Kidney (tissue), 14 donors: ENCODE results near the gene CXCL8. TPM values are rescaled to one million over a fixed set of nuclear protein-coding genes. Genes with fewer than 3 reads are reported as not detected.

ENCODE experiments used
- DNase-seq, 5 donors: peaks; one replicate each; pipeline ENCODE4 v3.0.0-alpha.2; 2013 to 2020
- FAIRE-seq: peaks from 2 replicates; lab custom pipeline; 2012; peaks lifted over from hg19 to GRCh38; lab: Jason Lieb, UNC
- H3K27ac ChIP-seq, 2 donors: one replicate each; pipeline ENCODE4 v1.7.0; 2013; ENCODE audit warnings: low read depth in 2 of 2, low read length in 2 of 2, inconsistent platforms in 1 of 2
- H3K27me3 ChIP-seq: one replicate; pipeline ENCODE4 v1.7.1; 2013; ENCODE audit warnings: low read length, inconsistent platforms; ENCODE audit not compliant: control insufficient read depth, insufficient read depth
- H3K36me3 ChIP-seq, 3 donors: one replicate each; pipeline versions ENCODE4 v1.7.0 to v1.7.1; 2013; ENCODE audit warnings: low read length in 3 of 3, control low read depth in 1 of 3, inconsistent platforms in 1 of 3; ENCODE audit not compliant: insufficient read depth in 3 of 3, control insufficient read depth in 2 of 3
- H3K4me1 ChIP-seq, 3 donors: one replicate each; pipeline versions ENCODE4 v1.7.0 to v1.7.1; 2013; ENCODE audit warnings: low read length in 3 of 3, inconsistent platforms in 1 of 3, low read depth in 1 of 3; ENCODE audit not compliant: control insufficient read depth in 2 of 3, insufficient read depth in 2 of 3
- H3K4me3 ChIP-seq, 3 donors: one replicate each; pipeline versions ENCODE4 v1.7.0 to v1.8.1; 2013; ENCODE audit warnings: low read length in 3 of 3, control low read depth in 1 of 3, inconsistent platforms in 1 of 3
- H3K9ac ChIP-seq, 3 donors: one replicate each; pipeline versions ENCODE4 v1.7.0 to v1.7.1; 2013; ENCODE audit warnings: low read length in 3 of 3, control low read depth in 1 of 3, inconsistent platforms in 1 of 3
- H3K9me3 ChIP-seq, 3 donors: one replicate each; pipeline versions ENCODE4 v1.7.0 to v1.7.1; 2013; ENCODE audit warnings: low read length in 3 of 3, control low read depth in 1 of 3, inconsistent platforms in 1 of 3; ENCODE audit not compliant: control insufficient read depth in 2 of 3, insufficient read depth in 1 of 3
- intact Hi-C: fragments of 100-400 bp; cut with DNase I; formaldehyde crosslinking; loops from one replicate; pipeline ENCODE4 v1.11.1; 2022
- polyA plus RNA-seq: library from polyadenylated mRNA; stranded (reverse); fragments of 350-450 nt; fragmentation: Illumina TruSeq; extraction: RNeasy Lipid Tissue Mini Kit (QIAGEN cat#74804); gene quantifications from one replicate; pipeline ENCODE4 v1.2.3, GENCODE V29; 2014; ENCODE audit warnings: low read depth, low replicate concordance; ENCODE audit not compliant: insufficient read depth
- total RNA-seq: library from RNA; stranded (reverse); fragmentation: NEBNext Ultra II Directional; extraction: Animal tissue kit (Norgen Biotek cat#: 25700); gene quantifications from one replicate; pipeline ENCODE4 v1.2.1, GENCODE V29; 2021
- TF ChIP-seq, protein P1 (sequence below): IDR thresholded peaks from 3 replicates; pipeline ENCODE4 v1.5.1; 2012; ENCODE audit warnings: mild to moderate bottlenecking, moderate library complexity, borderline replicate concordance; ENCODE audit not compliant: insufficient read depth; ENCODE audit errors: extremely low read depth
- donor health status: control.
- donor health status: control.
- donor health status: control.
- donor health status: control.
- donor health status: control.
- donor health status: DM: yes; HTN: yes; CAD: no.
- donor health status: Normal renal cell carcinoma (clear cell type).

Gene CXCL8
- total and polyA plus RNA-seq, 2 donors from 2014 or later: 1.3 to 4.8 TPM

DNA sequence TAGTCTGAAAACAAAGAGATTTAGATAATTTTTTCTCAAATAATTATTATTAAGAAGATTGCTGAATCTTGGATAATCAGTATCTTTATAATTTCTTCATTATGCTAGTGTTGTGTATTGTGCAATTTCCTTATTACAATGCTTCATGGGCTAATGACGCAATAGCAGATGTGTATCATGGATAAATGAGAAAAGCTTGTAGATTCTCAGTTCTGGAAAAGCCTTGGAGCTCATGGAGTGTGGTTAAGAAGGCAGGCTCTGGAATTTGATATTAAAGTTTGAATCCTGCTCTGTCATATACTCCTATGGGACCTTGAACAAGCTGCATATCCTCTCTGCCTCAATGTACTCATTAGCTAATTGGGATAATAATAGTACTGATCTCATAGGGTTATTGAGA is 18.9 kb upstream of the CXCL8 start:
- Histone ChIP-seq H3K27me3 (no peaks in the 10 kb centered on the region), H3K27ac (no peak overlapping the region), H3K4me3 (no peak overlapping the region), H3K9me3 (no peaks in the 10 kb centered on the region), H3K9ac (no peak overlapping the region), H3K36me3 (no peaks in the 10 kb centered on the region), H3K4me1 (no peaks in the 10 kb centered on the region)
- TF ChIP-seq, protein P1, sequence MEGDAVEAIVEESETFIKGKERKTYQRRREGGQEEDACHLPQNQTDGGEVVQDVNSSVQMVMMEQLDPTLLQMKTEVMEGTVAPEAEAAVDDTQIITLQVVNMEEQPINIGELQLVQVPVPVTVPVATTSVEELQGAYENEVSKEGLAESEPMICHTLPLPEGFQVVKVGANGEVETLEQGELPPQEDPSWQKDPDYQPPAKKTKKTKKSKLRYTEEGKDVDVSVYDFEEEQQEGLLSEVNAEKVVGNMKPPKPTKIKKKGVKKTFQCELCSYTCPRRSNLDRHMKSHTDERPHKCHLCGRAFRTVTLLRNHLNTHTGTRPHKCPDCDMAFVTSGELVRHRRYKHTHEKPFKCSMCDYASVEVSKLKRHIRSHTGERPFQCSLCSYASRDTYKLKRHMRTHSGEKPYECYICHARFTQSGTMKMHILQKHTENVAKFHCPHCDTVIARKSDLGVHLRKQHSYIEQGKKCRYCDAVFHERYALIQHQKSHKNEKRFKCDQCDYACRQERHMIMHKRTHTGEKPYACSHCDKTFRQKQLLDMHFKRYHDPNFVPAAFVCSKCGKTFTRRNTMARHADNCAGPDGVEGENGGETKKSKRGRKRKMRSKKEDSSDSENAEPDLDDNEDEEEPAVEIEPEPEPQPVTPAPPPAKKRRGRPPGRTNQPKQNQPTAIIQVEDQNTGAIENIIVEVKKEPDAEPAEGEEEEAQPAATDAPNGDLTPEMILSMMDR: no peak
- intact Hi-C loops: no loop called here
- DNase-seq (no peak), FAIRE-seq (no peak)

GRCh38 chr4:73721909-73722308 is 18.5 kb upstream of the CXCL8 start:
- H3K36me3 ChIP-seq: no peaks in the 10 kb centered on the region
- no peak overlapping the region for H3K27ac ChIP-seq
- H3K27me3 ChIP-seq: no peaks in the 10 kb centered on the region
- no peaks in the 10 kb centered on the region for H3K4me1 ChIP-seq
- H3K4me3 ChIP-seq: no peak overlapping the region
- H3K9me3 ChIP-seq: no peaks in the 10 kb centered on the region
- intact Hi-C loops: no loop called here
- no peak overlapping the region for H3K9ac ChIP-seq
- FAIRE-seq: no peak
- DNase-seq: no peak
- TF ChIP-seq, protein P1: no peak

DNA sequence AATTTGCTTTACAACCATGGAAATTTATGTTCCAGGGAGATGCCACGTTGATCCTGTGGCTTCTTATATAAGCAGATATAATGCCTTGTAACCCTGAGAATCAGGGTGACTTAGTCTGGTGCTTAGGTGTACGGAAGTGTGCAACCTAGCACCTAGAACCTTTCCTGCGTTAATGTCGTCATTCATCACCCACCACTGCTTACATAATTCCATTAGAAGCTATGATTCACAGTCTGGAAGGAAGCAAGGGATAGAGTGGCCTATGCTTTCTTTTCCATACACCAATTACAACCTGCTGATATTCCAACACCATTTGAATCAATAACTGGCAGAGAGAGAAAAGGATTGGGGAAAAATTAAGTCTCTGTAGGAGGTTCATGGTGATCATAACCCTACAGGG is 17.3 kb upstream of the CXCL8 start:
- intact Hi-C loops: no loop called here
- TF ChIP-seq, protein P1: no peak
- DNase-seq: no peak
- H3K9me3 ChIP-seq: no peaks in the 10 kb centered on the region
- no peaks in the 10 kb centered on the region for H3K4me1 ChIP-seq
- no peak overlapping the region for H3K9ac ChIP-seq
- no peak overlapping the region for H3K4me3 ChIP-seq
- no peaks in the 10 kb centered on the region for H3K36me3 ChIP-seq
- H3K27ac ChIP-seq: no peak overlapping the region
- H3K27me3 ChIP-seq: no peaks in the 10 kb centered on the region
- no peak for FAIRE-seq

- no peaks in the 10 kb centered on the region for H3K4me1 ChIP-seq
- no peak overlapping the region for H3K4me3 ChIP-seq
- H3K9me3 ChIP-seq: no peaks in the 10 kb centered on the region
- H3K27me3 ChIP-seq: no peaks in the 10 kb centered on the region
- FAIRE-seq: no peak
- H3K36me3 ChIP-seq: no peaks in the 10 kb centered on the region
- TF ChIP-seq, protein P1: no peak
- intact Hi-C loops: no loop called here
- DNase-seq: no peak
- H3K9ac ChIP-seq: no peak overlapping the region
- H3K27ac ChIP-seq: no peak overlapping the region
These were observed 16.4 kb upstream of the CXCL8 start for GRCh38 chr4:73723928-73724327.
